Endothelial cell of umbilical vein (primary cell): ENCODE results near the gene TRIML1. TPM values are rescaled to one million over a fixed set of nuclear protein-coding genes. Genes with fewer than 3 reads are reported as not detected.

Experiments used
- BruUV-seq: library from RNA; stranded (reverse); fragments of 400-500 nt; replicated peaks from 2 replicates; lab custom pipeline; 2021; lab: Mats Ljungman, UMichigan
- CTCF ChIA-PET: fragments of 300-600, 350-600 bp; sonication (Branson Sonifier 250); formaldehyde crosslinking; loops from one replicate; lab custom pipeline; 2021; ENCODE audit warnings: antibody characterized with exemption, inconsistent platforms; lab: Charles Lee
- POLR2A ChIA-PET: fragments of 300-600, 350-600 bp; sonication (Branson Sonifier 250); formaldehyde crosslinking; loops from one replicate; lab custom pipeline; 2021; ENCODE audit warnings: antibody characterized with exemption, inconsistent platforms; lab: Charles Lee
- DNase-seq: peaks from one replicate; pipeline ENCODE4 v3.0.0-alpha.2; 2011; ENCODE audit warnings: low read depth, low spot score
- FAIRE-seq: peaks from 2 replicates; lab custom pipeline; 2011; peaks lifted over from hg19 to GRCh38; lab: Jason Lieb, UNC
- H2AFZ ChIP-seq: 2 replicates; pipeline ENCODE4 v1.6.0; 2012; ENCODE audit warnings: low read depth, low read length, control low read depth, inconsistent platforms
- H3K27ac ChIP-seq: 2 replicates; pipeline ENCODE4 v1.5.1; 2011; ENCODE audit warnings: low read depth, mild to moderate bottlenecking, control low read depth, low read length, moderate library complexity; ENCODE audit not compliant: insufficient read depth
- H3K27me3 ChIP-seq, 2 experiments: 2 replicates each; pipeline versions ENCODE4 v1.6.0 to v1.6.1; 2011; ENCODE audit warnings: low read length in 2 of 2, mixed read lengths in 1 of 2; ENCODE audit not compliant: control insufficient read depth in 2 of 2, insufficient read depth in 2 of 2
- H3K36me3 ChIP-seq, 2 experiments: 2 replicates in 1 of 2; 3 replicates in 1 of 2; pipeline ENCODE4 v1.5.1; 2011; ENCODE audit warnings: low read length in 2 of 2, mild to moderate bottlenecking in 1 of 2, moderate library complexity in 1 of 2; ENCODE audit not compliant: control insufficient read depth in 2 of 2, insufficient read depth in 2 of 2; ENCODE audit errors: extremely low read depth in 1 of 2
- H3K4me1 ChIP-seq: 3 replicates; pipeline ENCODE4 v1.5.1; 2011; ENCODE audit warnings: mild to moderate bottlenecking, low read length; ENCODE audit not compliant: control insufficient read depth, insufficient read depth; ENCODE audit errors: extremely low read depth
- H3K4me2 ChIP-seq: 2 replicates; pipeline ENCODE4 v1.6.1; 2011; ENCODE audit warnings: low read length, control low read depth, mixed read lengths; ENCODE audit not compliant: insufficient read depth
- H3K4me3 ChIP-seq, 3 experiments: fragments of 200-600 bp in 1 of 3; sonication (generic), shearing (Covaris generic) in 1 of 3; replicated peaks in 1 of 3; 2 replicates each; pipeline ENCODE4 v1.5.1; 2011 to 2016; ENCODE audit warnings: control low read depth in 3 of 3, low read length in 3 of 3, mild to moderate bottlenecking in 2 of 3, inconsistent platforms in 1 of 3, low read depth in 1 of 3, moderate library complexity in 1 of 3; ENCODE audit not compliant: insufficient read depth in 1 of 3
- H3K79me2 ChIP-seq: 2 replicates; pipeline ENCODE4 v1.6.0; 2012; ENCODE audit warnings: low read length, inconsistent platforms; ENCODE audit not compliant: control insufficient read depth, insufficient read depth
- H3K9ac ChIP-seq: replicated peaks from 2 replicates; pipeline ENCODE3; 2011; ENCODE audit warnings: low read length, control low read depth; ENCODE audit not compliant: insufficient read depth; ENCODE audit errors: extremely low read depth
- H3K9me1 ChIP-seq: replicated peaks from 3 replicates; pipeline ENCODE4 v1.6.0; 2011; ENCODE audit warnings: mild to moderate bottlenecking, low read length; ENCODE audit not compliant: control insufficient read depth, insufficient read depth; ENCODE audit errors: extremely low read depth
- H3K9me3 ChIP-seq: replicated peaks from 2 replicates; pipeline ENCODE4 v1.5.1; 2012; ENCODE audit warnings: low read length, inconsistent platforms; ENCODE audit not compliant: control insufficient read depth, insufficient read depth
- H4K20me1 ChIP-seq: replicated peaks from 2 replicates; pipeline ENCODE3; 2011; ENCODE audit warnings: mild to moderate bottlenecking, low read length; ENCODE audit not compliant: control insufficient read depth, insufficient read depth; ENCODE audit errors: extremely low read depth
- EZH2 ChIP-seq: IDR thresholded peaks from 2 replicates; pipeline ENCODE4 v1.6.1; 2012; ENCODE audit warnings: borderline replicate concordance, low read depth, mild to moderate bottlenecking, moderate library complexity, low read length, inconsistent platforms; ENCODE audit not compliant: severe bottlenecking
- FOS ChIP-seq: IDR thresholded peaks from 2 replicates; pipeline ENCODE4 v1.6.1; 2011; ENCODE audit warnings: mild to moderate bottlenecking, low read length, moderate library complexity, borderline replicate concordance; ENCODE audit not compliant: insufficient read depth
- GATA2 ChIP-seq: IDR thresholded peaks from 2 replicates; pipeline ENCODE4 v1.7.0; 2011; ENCODE audit warnings: low read depth, mild to moderate bottlenecking, moderate library complexity, mixed read lengths, low read length; ENCODE audit not compliant: insufficient read length, insufficient read depth
- JUN ChIP-seq: IDR thresholded peaks from 2 replicates; pipeline ENCODE4 v1.6.1; 2011; ENCODE audit warnings: borderline replicate concordance, low read depth; ENCODE audit not compliant: insufficient read length, insufficient read depth
- MYC ChIP-seq: IDR thresholded peaks from one replicate; pipeline ENCODE4 v1.6.1; 2011; ENCODE audit warnings: mild to moderate bottlenecking, low read depth, low read length
- POLR2A ChIP-seq: IDR thresholded peaks from 2 replicates; pipeline ENCODE4 v1.6.1; 2012; ENCODE audit warnings: low read depth, mild to moderate bottlenecking, control low read depth, low read length
- POLR2AphosphoS5 ChIP-seq: IDR thresholded peaks from 2 replicates; pipeline ENCODE4 v1.6.1; 2012; ENCODE audit warnings: low read depth, mild to moderate bottlenecking, control low read depth, low read length, moderate library complexity; ENCODE audit not compliant: insufficient read depth
- dilution Hi-C: fragments of 300-500 bp; cut with MboI; formaldehyde crosslinking; loops from one replicate; pipeline ENCODE4 v1.15.0; 2019; ENCODE audit warnings: low sequenced_read_pairs; ENCODE audit not compliant: extremely low pct_ligation_motif_present
- intact Hi-C: fragments of 100-400 bp; cut with micrococcal nuclease; formaldehyde crosslinking; loops from one replicate; pipeline ENCODE4 v1.10.0; 2022
- polyA plus RNA-seq, 4 experiments: library from polyadenylated mRNA; depleted of rRNA in 3 of 4; stranded (reverse) in 3 of 4; unstranded in 1 of 4; fragments of >200 nt; gene quantifications; 2 replicates each; pipeline versions ENCODE4 v1.2.1 to v1.2.3, GENCODE V29; 2011 to 2012; ENCODE audit warnings: missing spikeins in 1 of 4
- total RNA-seq: library from RNA; stranded (reverse); gene quantifications from 2 replicates; pipeline ENCODE4 v1.2.3, GENCODE V29; 2021
- TF ChIP-seq, protein P1 (sequence below), 2 donors: IDR thresholded peaks; 1 replicate in 1 of 2; 2 replicates in 1 of 2; pipeline ENCODE4 v1.5.1; 2011; ENCODE audit warnings: low read length in 2 of 2, mild to moderate bottlenecking in 2 of 2, moderate library complexity in 2 of 2, control low read depth in 1 of 2, inconsistent platforms in 1 of 2, low read depth in 1 of 2; ENCODE audit not compliant: insufficient read depth in 1 of 2; ENCODE audit errors: extremely low read depth in 1 of 2
- TF ChIP-seq, protein P2 (sequence below): IDR thresholded peaks from 2 replicates; pipeline ENCODE4 v1.6.1; 2011; ENCODE audit not compliant: insufficient read depth, insufficient read length

TRIML1 gene
- total and polyA plus RNA-seq, 2 donors (not counting 3 experiments of a cell fraction or from before 2014, with no cell fraction given) = not detected

DNA sequence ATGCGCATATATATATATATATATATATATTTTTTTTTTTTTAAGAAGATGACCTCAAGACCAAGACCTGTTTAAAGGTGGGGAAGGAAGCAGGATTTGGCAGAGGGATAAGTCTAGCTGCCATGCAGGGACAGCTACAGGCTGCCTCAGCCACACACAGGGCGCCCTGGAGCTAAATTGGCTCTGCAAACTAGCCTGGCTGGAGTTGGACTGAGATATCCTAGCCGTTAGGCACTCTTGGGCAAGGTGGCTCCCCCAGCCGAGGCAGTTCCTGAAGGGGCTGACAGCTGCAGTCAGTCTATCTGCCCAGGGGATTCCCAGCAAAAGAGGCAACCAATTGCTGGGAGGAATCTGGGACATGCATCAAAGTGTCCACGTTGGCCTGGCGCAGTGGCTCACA is 21.9 kb downstream of the TRIML1 start:
- Histone ChIP-seq H3K79me2 (no peaks in the 10 kb centered on the region), H3K4me1 (no peaks in the 10 kb centered on the region), H3K9me1 (no peaks in the 10 kb centered on the region), H3K4me3 (no peak overlapping the region), H3K27ac (no peak overlapping the region), H3K4me2 (no peak overlapping the region), H2AFZ (no peak overlapping the region), H3K36me3 (no peaks in the 10 kb centered on the region), H3K9ac (no peak overlapping the region), H4K20me1 (no peaks in the 10 kb centered on the region), H3K9me3 (peaks cover 12% of the 10 kb centered on the region), H3K27me3 (no peaks in the 10 kb centered on the region)
- ChIA-PET POLR2A (no interaction called here), CTCF (no interaction called here)
- dilution Hi-C loops (no loop called here), intact Hi-C loops (no loop called here)
- no peak for DNase-seq
- BruUV-seq = no TSS peak
- no peak for FAIRE-seq
- TF ChIP-seq POLR2A (no peak), MYC (no peak), GATA2 (no peak), JUN (no peak), FOS (no peak), POLR2AphosphoS5 (no peak), EZH2 (no peak)
- TF ChIP-seq, protein P1, sequence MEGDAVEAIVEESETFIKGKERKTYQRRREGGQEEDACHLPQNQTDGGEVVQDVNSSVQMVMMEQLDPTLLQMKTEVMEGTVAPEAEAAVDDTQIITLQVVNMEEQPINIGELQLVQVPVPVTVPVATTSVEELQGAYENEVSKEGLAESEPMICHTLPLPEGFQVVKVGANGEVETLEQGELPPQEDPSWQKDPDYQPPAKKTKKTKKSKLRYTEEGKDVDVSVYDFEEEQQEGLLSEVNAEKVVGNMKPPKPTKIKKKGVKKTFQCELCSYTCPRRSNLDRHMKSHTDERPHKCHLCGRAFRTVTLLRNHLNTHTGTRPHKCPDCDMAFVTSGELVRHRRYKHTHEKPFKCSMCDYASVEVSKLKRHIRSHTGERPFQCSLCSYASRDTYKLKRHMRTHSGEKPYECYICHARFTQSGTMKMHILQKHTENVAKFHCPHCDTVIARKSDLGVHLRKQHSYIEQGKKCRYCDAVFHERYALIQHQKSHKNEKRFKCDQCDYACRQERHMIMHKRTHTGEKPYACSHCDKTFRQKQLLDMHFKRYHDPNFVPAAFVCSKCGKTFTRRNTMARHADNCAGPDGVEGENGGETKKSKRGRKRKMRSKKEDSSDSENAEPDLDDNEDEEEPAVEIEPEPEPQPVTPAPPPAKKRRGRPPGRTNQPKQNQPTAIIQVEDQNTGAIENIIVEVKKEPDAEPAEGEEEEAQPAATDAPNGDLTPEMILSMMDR (IDR thresholded peaks at IDR 0.05; ENCODE audit: extremely low read depth in 1 of 2, insufficient read depth in 1 of 2, low read depth in 1 of 2, low read length in 2 of 2) = no peak
- TF ChIP-seq, protein P2, sequence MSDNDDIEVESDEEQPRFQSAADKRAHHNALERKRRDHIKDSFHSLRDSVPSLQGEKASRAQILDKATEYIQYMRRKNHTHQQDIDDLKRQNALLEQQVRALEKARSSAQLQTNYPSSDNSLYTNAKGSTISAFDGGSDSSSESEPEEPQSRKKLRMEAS = no peak
